Neuronal stem cell (in vitro differentiated cells): ENCODE results near the gene RAE1.

ENCODE experiments used
- DNase-seq: peaks from one replicate; pipeline ENCODE4 v3.0.0-alpha.2; 2013; ENCODE audit warnings: low spot score
- H2AFZ ChIP-seq: one replicate; pipeline ENCODE4 v1.6.1; 2013; ENCODE audit warnings: mild to moderate bottlenecking, low read length, inconsistent platforms
- H2AK5ac ChIP-seq: 2 replicates; pipeline ENCODE4 v1.6.1; 2013; ENCODE audit warnings: low read depth, mild to moderate bottlenecking, inconsistent platforms, low read length, moderate library complexity, mixed read lengths
- H2BK120ac ChIP-seq: 2 replicates; pipeline ENCODE4 v1.6.1; 2013; ENCODE audit warnings: low read depth, mild to moderate bottlenecking, inconsistent platforms, low read length, moderate library complexity, mixed read lengths
- H2BK12ac ChIP-seq: one replicate; pipeline ENCODE4 v1.6.1; 2013; ENCODE audit warnings: low read length, inconsistent platforms
- H2BK15ac ChIP-seq: 2 replicates; pipeline ENCODE4 v1.6.1; 2013; ENCODE audit warnings: mild to moderate bottlenecking, low read length, inconsistent platforms, mixed read lengths
- H2BK5ac ChIP-seq: one replicate; pipeline ENCODE4 v1.6.1; 2013; ENCODE audit warnings: inconsistent platforms, mild to moderate bottlenecking, low read length, moderate library complexity
- H3K14ac ChIP-seq: one replicate; pipeline ENCODE4 v1.6.1; 2013; ENCODE audit warnings: low read length, inconsistent platforms
- H3K18ac ChIP-seq: 2 replicates; pipeline ENCODE4 v1.6.1; 2013; ENCODE audit warnings: low read length, inconsistent platforms
- H3K23ac ChIP-seq: 2 replicates; pipeline ENCODE4 v1.6.1; 2013; ENCODE audit warnings: low read depth, mild to moderate bottlenecking, mixed read lengths, low read length, inconsistent platforms; ENCODE audit not compliant: poor library complexity
- H3K27ac ChIP-seq: replicated peaks from 3 replicates; pipeline ENCODE4 v1.5.1; 2013; ENCODE audit warnings: low read length, inconsistent platforms
- H3K27me3 ChIP-seq, 3 experiments: 2 replicates each; pipeline ENCODE4 v1.6.1; 2013; ENCODE audit warnings: low read length in 3 of 3, mild to moderate bottlenecking in 2 of 3, inconsistent platforms in 1 of 3, low read depth in 1 of 3, mixed read lengths in 1 of 3, moderate library complexity in 1 of 3; ENCODE audit not compliant: control insufficient read depth in 3 of 3, insufficient read depth in 3 of 3
- H3K36me3 ChIP-seq, 2 donors: replicated peaks in 1 of 2; 2 replicates each; pipeline ENCODE4 v1.6.1; 2013; ENCODE audit warnings: low read length in 2 of 2; ENCODE audit not compliant: control insufficient read depth in 2 of 2, insufficient read depth in 2 of 2
- H3K4ac ChIP-seq: 2 replicates; pipeline ENCODE4 v1.6.1; 2013; ENCODE audit warnings: inconsistent platforms, mild to moderate bottlenecking, low read length, moderate library complexity
- H3K4me1 ChIP-seq, 2 donors: 1 replicate in 1 of 2; 2 replicates in 1 of 2; pipeline ENCODE4 v1.6.1; 2013; ENCODE audit warnings: low read length in 2 of 2, low read depth in 1 of 2; ENCODE audit not compliant: control insufficient read depth in 2 of 2, insufficient read depth in 1 of 2
- H3K4me2 ChIP-seq: one replicate; pipeline ENCODE4 v1.6.1; 2013; ENCODE audit warnings: mild to moderate bottlenecking, low read length, inconsistent platforms; ENCODE audit not compliant: insufficient read depth, poor library complexity, severe bottlenecking
- H3K4me3 ChIP-seq, 2 donors: 2 replicates each; pipeline ENCODE4 v1.5.1; 2013; ENCODE audit warnings: low read length in 2 of 2, mild to moderate bottlenecking in 2 of 2, inconsistent platforms in 1 of 2, moderate library complexity in 1 of 2
- H3K79me1 ChIP-seq: one replicate; pipeline ENCODE4 v1.6.1; 2013; ENCODE audit warnings: low read depth, mild to moderate bottlenecking, inconsistent platforms, low read length, moderate library complexity
- H3K9ac ChIP-seq: one replicate; pipeline ENCODE4 v1.6.1; 2013; ENCODE audit warnings: mild to moderate bottlenecking, low read depth, low read length, inconsistent platforms; ENCODE audit not compliant: poor library complexity
- H3K9me3 ChIP-seq, 2 donors: replicated peaks in 1 of 2; 2 replicates each; pipeline versions ENCODE3 to v1.6.1; 2013; ENCODE audit warnings: low read length in 2 of 2, mild to moderate bottlenecking in 2 of 2, inconsistent platforms in 1 of 2, low read depth in 1 of 2, mixed read lengths in 1 of 2, moderate library complexity in 1 of 2; ENCODE audit not compliant: control insufficient read depth in 2 of 2, insufficient read depth in 1 of 2
- H4K8ac ChIP-seq: one replicate; pipeline ENCODE4 v1.6.1; 2013; ENCODE audit warnings: low read depth, mild to moderate bottlenecking, inconsistent platforms, low read length, moderate library complexity
- H4K91ac ChIP-seq: one replicate; pipeline ENCODE4 v1.6.1; 2013; ENCODE audit warnings: low read length, low read depth, mild to moderate bottlenecking, inconsistent platforms; ENCODE audit not compliant: poor library complexity
- WGBS, 2 donors: extraction: QIAGEN DNeasy Blood & Tissue Kit; methylation state at CpG; one replicate each; pipeline ENCODE4 v1.1.7; 2013; ENCODE audit warnings: missing lambda C conversion rate in 2 of 2, mixed read lengths in 1 of 2; ENCODE audit not compliant: insufficient read length in 2 of 2, insufficient replicate concordance in 1 of 2; ENCODE audit errors: extremely low coverage in 2 of 2; 5-methylcytosine and 5-hydroxymethylcytosine counted together

Gene RAE1

GRCh38 chr20:57396984-57397692 lies 46.1 kb downstream of the RAE1 start:
- H3K4me1 ChIP-seq = peaks cover 30 to 38% of the 10 kb centered on the region in 2 donors
- WGBS, 2 donors = no CpG with 5 or more reads among the region's 16 CpGs
- H4K8ac ChIP-seq = no peak overlapping the region
- no peak overlapping the region for H3K23ac ChIP-seq
- H3K36me3 ChIP-seq = peaks cover 22 to 92% of the 10 kb centered on the region in 2 donors
- peak overlapping the region; percentile 40 for H2BK5ac ChIP-seq
- no peak overlapping the region for H3K4me2 ChIP-seq
- H3K27me3 ChIP-seq = no peaks in the 10 kb centered on the region
- H3K4me3 ChIP-seq = peak overlapping the region in 1 of 2 donors; percentile 5
- no peak overlapping the region for H3K4ac ChIP-seq
- H2BK120ac ChIP-seq = no peak overlapping the region
- peaks cover 19% of the 10 kb centered on the region for H3K79me1 ChIP-seq
- H3K14ac ChIP-seq = no peak overlapping the region
- H2BK15ac ChIP-seq = no peak overlapping the region
- DNase-seq = no peak
- H3K9ac ChIP-seq = peak overlapping the region; percentile 4
- peak overlapping the region; percentile 0 for H2AK5ac ChIP-seq
- no peak overlapping the region for H3K18ac ChIP-seq
- H3K27ac ChIP-seq = peak overlapping the region; percentile 25
- peak overlapping the region; percentile 9 for H4K91ac ChIP-seq
- peak overlapping the region; percentile 7 for H2BK12ac ChIP-seq
- no peak overlapping the region for H2AFZ ChIP-seq
- peaks cover 0 to 2% of the 10 kb centered on the region in 2 donors for H3K9me3 ChIP-seq

- peak overlapping the region in 1 of 2 donors; percentile 5 for H3K4me3 ChIP-seq
- peak overlapping the region; percentile 0 for H2AK5ac ChIP-seq
- no peak for DNase-seq
- no peak overlapping the region for H2BK120ac ChIP-seq
- H2BK5ac ChIP-seq = no peak overlapping the region
- no peak overlapping the region for H3K18ac ChIP-seq
- no peaks in the 10 kb centered on the region for H3K27me3 ChIP-seq
- H3K23ac ChIP-seq = no peak overlapping the region
- no peak overlapping the region for H3K27ac ChIP-seq
- peaks cover 24% of the 10 kb centered on the region for H3K79me1 ChIP-seq
- H3K9me3 ChIP-seq = peaks cover 0 to 2% of the 10 kb centered on the region in 2 donors
- H3K14ac ChIP-seq = no peak overlapping the region
- H4K8ac ChIP-seq = no peak overlapping the region
- H3K9ac ChIP-seq = no peak overlapping the region
- no peak overlapping the region for H3K4me2 ChIP-seq
- H4K91ac ChIP-seq = no peak overlapping the region
- H3K4ac ChIP-seq = no peak overlapping the region
- peaks cover 27 to 36% of the 10 kb centered on the region in 2 donors for H3K4me1 ChIP-seq
- peaks cover 28 to 97% of the 10 kb centered on the region in 2 donors for H3K36me3 ChIP-seq
- no peak overlapping the region for H2BK12ac ChIP-seq
- no peak overlapping the region for H2BK15ac ChIP-seq
- no CpG with 5 or more reads among the region's 13 CpGs for WGBS, 2 donors
- no peak overlapping the region for H2AFZ ChIP-seq
These were observed 46.6 kb downstream of the RAE1 start for GRCh38 chr20:57397693-57398108.

- H3K36me3 ChIP-seq = peaks cover 24 to 97% of the 10 kb centered on the region in 2 donors
These were observed 47.3 kb downstream of the RAE1 start for GRCh38 chr20:57398231-57398821.

GRCh38 chr20:57398901-57399535 lies 48.0 kb downstream of the RAE1 start:
- Histone ChIP-seq H2AK5ac (peak overlapping the region; percentile 68), H3K23ac (no peak overlapping the region), H3K4me3 (no peak overlapping the region), H4K8ac (no peak overlapping the region), H3K9ac (peak overlapping the region; percentile 73), H4K91ac (no peak overlapping the region), H3K4ac (no peak overlapping the region), H3K9me3 (peaks cover 0 to 2% of the 10 kb centered on the region in 2 donors), H3K14ac (no peak overlapping the region), H2AFZ (no peak overlapping the region), H2BK120ac (no peak overlapping the region), H2BK5ac (no peak overlapping the region), H3K27me3 (no peaks in the 10 kb centered on the region), H3K4me1 (peaks cover 21 to 28% of the 10 kb centered on the region in 2 donors), H3K36me3 (peaks cover 22 to 95% of the 10 kb centered on the region in 2 donors), H3K27ac (no peak overlapping the region), H2BK15ac (peak overlapping the region; percentile 10), H3K4me2 (no peak overlapping the region), H3K18ac (peak overlapping the region; percentile 73), H3K79me1 (peaks cover 19% of the 10 kb centered on the region), H2BK12ac (no peak overlapping the region)
- DNase-seq = no peak
- no CpG with 5 or more reads among the region's 13 CpGs for WGBS, 2 donors

More at GRCh38 chr20:57398231-57398821, 47.3 kb downstream of the RAE1 start:
- Histone ChIP-seq H3K79me1 (peaks cover 25% of the 10 kb centered on the region), H2BK5ac (no peak overlapping the region), H3K9ac (peak overlapping the region; percentile 56), H3K9me3 (peaks cover 0 to 2% of the 10 kb centered on the region in 2 donors), H4K8ac (no peak overlapping the region), H3K14ac (no peak overlapping the region), H2AFZ (no peak overlapping the region), H3K4me1 (peaks cover 26 to 30% of the 10 kb centered on the region in 2 donors), H3K23ac (no peak overlapping the region), H2BK120ac (no peak overlapping the region), H3K27ac (no peak overlapping the region), H3K4me2 (no peak overlapping the region), H2BK12ac (no peak overlapping the region), H3K4me3 (no peak overlapping the region), H3K4ac (no peak overlapping the region), H2BK15ac (peak overlapping the region; percentile 10), H3K27me3 (no peaks in the 10 kb centered on the region), H4K91ac (no peak overlapping the region), H3K18ac (peak overlapping the region; percentile 73), H2AK5ac (peak overlapping the region; percentile 68)
- no CpG with 5 or more reads among the region's 27 CpGs for WGBS, 2 donors
- no peak for DNase-seq
